Panc1 (cell line): ENCODE results near the gene MRPL4.

ENCODE experiments used
- CTCF ChIP-seq: fragments of 450-650 bp; IDR thresholded peaks from 2 replicates; pipeline ENCODE4 v1.5.1; 2017; ENCODE audit warnings: mild to moderate bottlenecking
- POLR2AphosphoS5 ChIP-seq: IDR thresholded peaks from 2 replicates; pipeline ENCODE4 v1.6.1; 2012; ENCODE audit warnings: mild to moderate bottlenecking, low read depth, low read length, moderate library complexity

- TF ChIP-seq CTCF (no peak), POLR2AphosphoS5 (no peak; the same call in 1 of the 2 replicates)
These were observed 39.0 kb downstream of the MRPL4 start for GRCh38 chr19:10290876-10291553.
